AG09319 (cell line): ENCODE data around the gene CDC42EP1.
"Not testable (repeated sequence)": the region's sequence is repeated elsewhere in the genome, so short reads cannot be mapped to it uniquely, and the experiment has no call there.

Experiments used
- DNase-seq: peaks from one replicate; pipeline ENCODE4 v3.0.0-alpha.2; 2010; ENCODE audit warnings: low read depth; ENCODE audit errors: extremely low read depth
- TF ChIP-seq, protein P1 (sequence below): IDR thresholded peaks from 2 replicates; pipeline ENCODE4 v1.5.1; 2011; ENCODE audit warnings: low read depth, mild to moderate bottlenecking, inconsistent platforms, low read length, moderate library complexity

The CDC42EP1 gene

DNA sequence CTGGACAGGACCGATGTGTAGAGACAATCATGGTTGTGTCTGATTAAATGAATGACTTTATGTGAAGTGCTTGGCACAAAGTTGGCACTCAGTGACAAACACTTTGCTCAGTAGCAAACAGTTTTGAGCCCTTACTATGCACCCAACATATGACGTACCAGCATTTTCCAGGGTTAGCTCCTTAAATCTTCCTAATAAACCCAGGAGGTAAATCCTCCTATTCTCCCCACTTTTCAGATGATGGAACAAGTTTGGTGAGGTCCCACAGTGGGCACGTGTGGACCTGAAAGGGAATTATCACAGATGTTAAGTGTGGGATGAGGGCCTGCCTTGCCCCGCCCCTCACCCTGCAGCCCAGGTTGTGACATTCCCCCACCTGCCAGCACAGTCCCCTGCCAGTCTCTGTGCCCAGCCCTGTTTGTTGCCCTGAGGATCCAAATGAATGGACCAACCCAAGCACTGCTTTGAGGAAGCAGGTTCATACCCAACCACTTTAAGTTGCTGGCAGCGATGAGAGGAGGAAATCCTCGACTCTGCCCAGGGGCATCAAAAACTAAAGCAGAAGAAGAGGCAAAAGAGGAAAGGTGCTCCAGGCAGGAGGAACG lies 34.4 kb upstream of the CDC42EP1 start:
- DNase-seq = no peak
- TF ChIP-seq, protein P1, sequence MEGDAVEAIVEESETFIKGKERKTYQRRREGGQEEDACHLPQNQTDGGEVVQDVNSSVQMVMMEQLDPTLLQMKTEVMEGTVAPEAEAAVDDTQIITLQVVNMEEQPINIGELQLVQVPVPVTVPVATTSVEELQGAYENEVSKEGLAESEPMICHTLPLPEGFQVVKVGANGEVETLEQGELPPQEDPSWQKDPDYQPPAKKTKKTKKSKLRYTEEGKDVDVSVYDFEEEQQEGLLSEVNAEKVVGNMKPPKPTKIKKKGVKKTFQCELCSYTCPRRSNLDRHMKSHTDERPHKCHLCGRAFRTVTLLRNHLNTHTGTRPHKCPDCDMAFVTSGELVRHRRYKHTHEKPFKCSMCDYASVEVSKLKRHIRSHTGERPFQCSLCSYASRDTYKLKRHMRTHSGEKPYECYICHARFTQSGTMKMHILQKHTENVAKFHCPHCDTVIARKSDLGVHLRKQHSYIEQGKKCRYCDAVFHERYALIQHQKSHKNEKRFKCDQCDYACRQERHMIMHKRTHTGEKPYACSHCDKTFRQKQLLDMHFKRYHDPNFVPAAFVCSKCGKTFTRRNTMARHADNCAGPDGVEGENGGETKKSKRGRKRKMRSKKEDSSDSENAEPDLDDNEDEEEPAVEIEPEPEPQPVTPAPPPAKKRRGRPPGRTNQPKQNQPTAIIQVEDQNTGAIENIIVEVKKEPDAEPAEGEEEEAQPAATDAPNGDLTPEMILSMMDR = no peak

DNA sequence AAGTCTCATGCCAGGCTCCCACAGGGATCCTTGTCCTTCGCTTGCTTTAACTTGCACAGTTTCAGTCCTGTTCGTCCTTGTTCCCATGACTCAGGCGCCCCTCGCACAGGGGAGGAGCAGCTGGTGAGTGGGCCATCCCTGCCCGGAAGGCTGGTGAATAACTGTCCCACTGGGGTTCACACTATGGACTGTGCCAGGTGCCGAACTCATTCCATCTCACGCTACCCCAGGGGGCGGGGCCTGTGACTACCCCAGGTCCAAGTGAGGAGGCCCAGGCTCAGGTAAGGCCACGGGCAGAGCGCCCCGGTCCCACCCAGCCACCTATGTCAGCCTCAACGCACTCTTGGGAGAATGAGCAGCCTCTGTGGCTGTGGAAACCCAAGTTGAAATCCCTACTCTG lies 33.9 kb upstream of the CDC42EP1 start:
- TF ChIP-seq, protein P1 = no peak
- DNase-seq = no peak

DNA sequence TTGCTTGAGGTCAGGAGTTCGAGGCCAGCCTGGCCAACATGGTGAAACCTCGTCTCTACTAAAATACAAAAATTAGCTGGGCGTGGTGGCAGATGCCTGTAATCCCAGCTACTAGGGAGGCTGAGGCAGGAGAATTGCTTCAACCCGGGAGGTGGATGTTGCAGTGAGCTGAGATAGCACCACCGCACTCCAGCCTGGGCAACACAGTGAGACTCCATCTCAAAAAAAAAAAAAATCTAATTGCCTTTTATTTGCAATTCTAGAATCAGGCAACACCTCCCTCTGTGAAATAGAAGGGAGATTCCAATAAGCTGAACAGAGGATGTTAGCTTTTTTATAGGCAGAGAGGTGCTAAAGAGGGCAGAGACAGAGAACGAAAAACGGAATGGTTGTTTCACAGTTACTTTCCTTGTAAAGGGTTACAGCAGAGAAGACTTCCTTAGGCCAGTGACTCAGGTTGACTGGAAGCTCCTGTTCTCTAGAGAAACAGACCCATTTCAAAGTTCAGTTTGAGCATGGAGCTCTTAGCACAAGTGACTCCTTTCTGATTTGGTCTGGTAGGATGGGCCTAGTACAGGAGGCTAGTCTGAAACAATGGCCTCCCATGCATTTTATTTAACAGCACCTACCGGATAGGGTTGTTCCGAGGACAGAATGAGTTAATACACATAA lies 33.1 kb upstream of the CDC42EP1 start:
- DNase-seq = not testable (repeated sequence)

DNA sequence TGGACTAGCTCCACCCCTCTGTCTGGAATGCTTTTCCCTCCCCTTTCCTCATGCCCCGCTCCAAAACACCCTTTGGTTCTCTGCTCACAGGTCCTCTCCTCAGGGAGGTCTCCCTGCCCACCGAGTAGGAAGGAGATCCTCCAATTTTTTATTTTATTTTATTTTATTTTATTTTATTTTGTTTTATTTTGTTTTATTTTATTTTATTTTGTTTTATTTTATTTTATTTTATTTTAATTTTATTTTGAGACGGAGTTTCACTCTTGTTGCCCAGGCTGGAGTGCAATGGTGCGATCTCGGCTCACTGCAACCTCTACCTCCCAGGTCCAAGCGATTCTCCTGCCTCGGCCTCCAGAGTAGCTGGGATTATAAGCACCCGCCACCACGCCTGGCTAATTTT lies 32.3 kb upstream of the CDC42EP1 start:
- not testable (repeated sequence) for DNase-seq

DNA sequence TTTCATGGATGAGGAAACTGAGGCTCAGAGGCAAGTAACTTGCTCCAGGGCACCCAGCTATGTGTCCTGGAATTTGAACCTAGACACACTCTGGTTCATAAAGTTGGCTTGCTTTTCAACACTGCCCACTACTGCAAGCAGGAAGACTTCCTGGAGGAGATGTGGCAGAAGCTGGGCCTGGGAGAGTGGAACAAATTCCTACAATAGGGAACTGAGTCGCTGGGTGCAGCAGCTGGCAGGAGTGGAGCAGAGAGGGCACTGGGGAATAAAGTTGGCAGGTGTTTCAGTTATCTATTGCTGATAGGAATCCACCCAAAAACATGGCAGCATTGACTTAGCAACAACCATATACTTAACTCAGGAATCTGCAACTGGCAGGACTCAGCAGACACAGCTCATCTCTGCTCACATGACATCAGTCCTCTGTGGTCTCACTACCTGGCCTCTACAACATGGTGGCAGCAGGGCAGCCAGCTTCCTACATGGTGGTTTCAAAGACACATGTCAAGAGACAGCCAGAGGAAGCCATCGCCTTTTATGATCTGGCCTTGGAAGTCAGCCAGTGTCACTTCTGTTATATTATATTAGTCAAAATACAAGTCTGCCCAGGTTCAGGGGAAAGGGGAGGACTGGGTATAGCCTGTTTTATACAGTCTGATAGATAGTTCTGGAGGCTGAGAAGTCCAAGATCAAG lies 30.5 kb upstream of the CDC42EP1 start:
- TF ChIP-seq, protein P1 = no peak
- DNase-seq = no peak

DNA sequence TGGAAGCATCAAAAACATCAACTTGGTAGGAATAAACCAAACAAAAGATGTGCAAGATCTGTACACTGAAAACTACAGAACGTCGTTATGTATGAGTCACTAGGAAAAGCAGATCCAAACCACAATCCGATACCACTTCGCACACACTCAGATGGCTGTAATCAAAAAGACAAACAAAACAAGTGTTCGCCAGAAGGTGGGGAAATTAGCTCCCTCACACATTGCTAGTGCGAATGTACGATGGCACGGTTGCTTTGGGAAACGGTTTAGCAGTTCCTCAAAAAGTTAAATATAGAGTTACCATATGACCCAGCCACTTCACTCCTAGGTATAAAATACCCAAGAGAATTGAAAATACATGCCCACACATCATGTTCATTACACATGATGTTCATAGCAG lies 26.3 kb upstream of the CDC42EP1 start:
- DNase-seq = no peak
- TF ChIP-seq, protein P1 = no peak

DNA sequence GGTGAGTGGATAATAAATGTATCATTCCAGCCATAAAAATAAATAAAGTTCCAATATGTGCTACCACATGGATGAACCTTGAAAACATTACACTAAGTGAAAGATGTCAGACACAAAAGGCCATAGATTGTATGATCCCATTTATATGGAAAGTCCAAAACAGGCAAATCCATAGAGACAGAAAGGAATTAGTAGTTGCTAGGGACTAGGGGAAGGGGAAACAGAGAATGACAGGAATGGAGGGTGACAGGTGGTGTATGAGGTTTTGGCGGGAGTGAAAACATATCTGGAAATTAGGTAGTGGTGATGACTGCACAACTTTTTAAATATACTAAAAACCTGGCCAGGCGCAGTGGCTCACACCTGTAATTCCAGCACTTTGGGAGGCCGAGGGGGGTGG lies 25.8 kb upstream of the CDC42EP1 start:
- TF ChIP-seq, protein P1 = no peak
- no peak for DNase-seq

DNA sequence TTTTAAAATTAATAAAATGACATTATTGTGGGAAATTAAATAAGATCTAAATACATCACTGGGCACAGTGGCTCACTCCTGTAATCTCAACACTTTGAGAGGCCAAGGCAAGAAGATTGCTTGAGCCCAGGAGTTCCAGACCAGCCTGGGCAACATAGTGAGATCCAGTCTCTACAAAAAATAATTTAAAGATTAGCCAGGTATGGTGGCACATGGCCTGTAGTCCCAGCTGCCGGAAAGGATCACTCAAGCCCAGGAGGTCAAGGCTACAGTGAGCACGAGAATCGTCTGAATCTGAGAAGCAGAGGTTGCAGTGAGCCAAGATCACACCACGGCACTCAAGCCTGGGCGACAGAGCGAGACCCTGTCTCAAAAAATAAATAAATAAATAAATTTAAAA lies 25.1 kb upstream of the CDC42EP1 start:
- TF ChIP-seq, protein P1 = no peak
- DNase-seq = no peak
